HepG2 (cell line): ENCODE data around the gene RIMS3. TPM values are rescaled to one million over a fixed set of nuclear protein-coding genes. Genes with fewer than 3 reads are reported as not detected.

Experiments used
- ATAC-seq: fragments of 200-7000 bp; cut with Tn5 transposase; 3 replicates; pipeline ENCODE4 v1.9.1; 2020; ENCODE audit warnings: mild to moderate bottlenecking, moderate library complexity
- BruUV-seq: library from RNA; stranded (reverse); fragments of 400-500 nt; replicated peaks from 2 replicates; lab custom pipeline; 2021; lab: Mats Ljungman, UMichigan
- CTCF ChIA-PET: fragments of 300-600 bp; formaldehyde crosslinking; extraction: SDS; loops from one replicate; lab custom pipeline; 2021; ENCODE audit warnings: low total read pairs, inconsistent platforms, low intra/inter-chr PET ratio; lab: Yijun Ruan, JAX
- POLR2A ChIA-PET: fragments of 350-600 bp; sonication (Branson Sonifier 250); formaldehyde crosslinking; loops from one replicate; lab custom pipeline; 2020; ENCODE audit warnings: antibody characterized with exemption, inconsistent platforms; lab: Yijun Ruan, JAX
- DNase-seq: peaks from one replicate; pipeline ENCODE4 v3.0.0-alpha.2; 2015; ENCODE audit warnings: low spot score
- FAIRE-seq: peaks from 3 replicates; lab custom pipeline; 2011; peaks lifted over from hg19 to GRCh38; lab: Jason Lieb, UNC
- H2AFZ ChIP-seq: one replicate; pipeline ENCODE4 v1.6.1; 2011; ENCODE audit warnings: low read length, inconsistent platforms
- H3K27ac ChIP-seq: fragments of 300-600 bp; 3 replicates; pipeline ENCODE4 v1.8.0; 2011; ENCODE audit warnings: mixed run types, mild to moderate bottlenecking, mixed read lengths, low read length, inconsistent platforms; ENCODE audit not compliant: insufficient read depth; ENCODE audit errors: extremely low read length
- H3K27me3 ChIP-seq, 2 experiments: fragments of 200-600 bp in 1 of 2; 2 replicates in 1 of 2; 3 replicates in 1 of 2; pipeline versions ENCODE4 v1.6.0 to v1.8.0; 2011; ENCODE audit warnings: low read length in 2 of 2, mild to moderate bottlenecking in 2 of 2, moderate library complexity in 2 of 2, inconsistent platforms in 1 of 2; ENCODE audit not compliant: insufficient read depth in 2 of 2, control insufficient read depth in 1 of 2
- H3K36me3 ChIP-seq, 2 experiments: fragments of 200-600 bp in 1 of 2; replicated peaks in 1 of 2; 2 replicates in 1 of 2; 3 replicates in 1 of 2; pipeline versions ENCODE4 v1.5.1 to v1.8.0; 2011; ENCODE audit warnings: low read length in 2 of 2, inconsistent platforms in 1 of 2; ENCODE audit not compliant: insufficient read depth in 2 of 2, control insufficient read depth in 1 of 2
- H3K4me1 ChIP-seq: 2 replicates; pipeline ENCODE4 v1.5.1; 2012; ENCODE audit warnings: low read length, inconsistent platforms; ENCODE audit not compliant: insufficient read depth
- H3K4me2 ChIP-seq: 2 replicates; pipeline ENCODE4 v1.6.0; 2011; ENCODE audit warnings: low read depth, low read length, inconsistent platforms
- H3K4me3 ChIP-seq, 3 experiments: fragments of 200-600 bp in 1 of 3; sonication (generic), shearing (Covaris generic) in 1 of 3; replicated peaks in 1 of 3; 2 replicates each; pipeline ENCODE4 v1.5.1; 2011 to 2016; ENCODE audit warnings: low read length in 3 of 3, inconsistent platforms in 2 of 3, low read depth in 2 of 3, mild to moderate bottlenecking in 2 of 3, control low read depth in 1 of 3, mixed read lengths in 1 of 3; ENCODE audit not compliant: insufficient read depth in 1 of 3
- H3K79me2 ChIP-seq: one replicate; pipeline ENCODE4 v1.6.1; 2011; ENCODE audit warnings: low read length, inconsistent platforms; ENCODE audit not compliant: insufficient read depth
- H3K9ac ChIP-seq: 2 replicates; pipeline ENCODE4 v1.6.0; 2011; ENCODE audit warnings: mild to moderate bottlenecking, low read depth, low read length, inconsistent platforms; ENCODE audit not compliant: insufficient read depth
- H3K9me3 ChIP-seq: 2 replicates; pipeline ENCODE4 v1.5.1; 2012; ENCODE audit warnings: mild to moderate bottlenecking, low read length
- H4K20me1 ChIP-seq: 2 replicates; pipeline ENCODE4 v1.6.0; 2011; ENCODE audit warnings: inconsistent platforms, mild to moderate bottlenecking, low read length, moderate library complexity; ENCODE audit not compliant: insufficient read depth
- CEBPB ChIP-seq: IDR thresholded peaks from 2 replicates; pipeline ENCODE4 v1.6.1; 2011; ENCODE audit warnings: low read depth, low read length, improper control_type of control experiment, borderline replicate concordance
- CREB1 ChIP-seq, 2 experiments: fragments of 450-650 bp in 1 of 2; IDR thresholded peaks; 2 replicates each; pipeline ENCODE4 v1.6.1; 2016 to 2017; ENCODE audit warnings: control low read depth in 1 of 2, mild to moderate bottlenecking in 1 of 2, missing compliant biosample characterization in 1 of 2, missing genetic modification characterization in 1 of 2
- FOXO1 ChIP-seq: sonication (generic); formaldehyde crosslinking; IDR thresholded peaks from 2 replicates; pipeline ENCODE4 v1.4.0; 2020; ENCODE audit warnings: missing genetic modification reagents
- GATAD2A ChIP-seq: IDR thresholded peaks from 2 replicates; pipeline ENCODE4 v1.6.1; 2016
- NFKB2 ChIP-seq: sonication (generic); formaldehyde crosslinking; IDR thresholded peaks from 2 replicates; pipeline ENCODE4 v1.4.0; 2020; ENCODE audit warnings: missing genetic modification reagents, borderline replicate concordance
- SETDB1 ChIP-seq: sonication (generic); formaldehyde crosslinking; IDR thresholded peaks from 2 replicates; pipeline ENCODE4 v1.5.1; 2020; ENCODE audit warnings: missing genetic modification reagents, mild to moderate bottlenecking, borderline replicate concordance
- SNRNP70 ChIP-seq: fragments of 200-400 bp; formaldehyde crosslinking; IDR thresholded peaks from 2 replicates; pipeline ENCODE4 v1.6.1; 2017; ENCODE audit warnings: mild to moderate bottlenecking, low read depth, low read length, moderate library complexity
- TCF7L2 ChIP-seq: IDR thresholded peaks from 2 replicates; pipeline ENCODE4 v1.6.1; 2011; ENCODE audit warnings: mild to moderate bottlenecking, low read depth, low read length, moderate library complexity
- TIGD3 ChIP-seq: sonication (generic); formaldehyde crosslinking; IDR thresholded peaks from 2 replicates; pipeline ENCODE4 v1.5.1; 2020; ENCODE audit warnings: mild to moderate bottlenecking, missing genetic modification reagents, borderline replicate concordance
- ZNF446 ChIP-seq: sonication (generic); formaldehyde crosslinking; IDR thresholded peaks from 2 replicates; pipeline ENCODE4 v1.5.0; 2020; ENCODE audit warnings: mild to moderate bottlenecking, missing genetic modification reagents
- ZNF557 ChIP-seq: sonication (generic); formaldehyde crosslinking; IDR thresholded peaks from 2 replicates; pipeline ENCODE4 v1.4.0; 2020; ENCODE audit warnings: missing genetic modification reagents
- ZNF883 ChIP-seq: sonication (generic); formaldehyde crosslinking; IDR thresholded peaks from 2 replicates; pipeline ENCODE4 v1.5.1; 2020; ENCODE audit warnings: mild to moderate bottlenecking, missing genetic modification reagents; ENCODE audit errors: not compliant biosample characterization
- ZSCAN29 ChIP-seq: sonication (generic); formaldehyde crosslinking; conservative IDR thresholded peaks from 2 replicates; pipeline ENCODE4 v1.4.0; 2020; ENCODE audit warnings: mild to moderate bottlenecking, missing genetic modification reagents
- WGBS: methylation state at CpG from one replicate; pipeline ENCODE4 v1.1.6; 2017; ENCODE audit warnings: low lambda C conversion rate; 5-methylcytosine and 5-hydroxymethylcytosine counted together
- in situ Hi-C: cut with HindIII; loops from 2 replicates; pipeline ENCODE4 v1.10.0; 2017; ENCODE audit warnings: low pct_unique_long_range_greater_than_20kb; ENCODE audit not compliant: extremely low pct_ligation_motif_present
- intact Hi-C: fragments of 100-400 bp; cut with micrococcal nuclease; formaldehyde crosslinking; loops from one replicate; pipeline ENCODE4 v1.10.0; 2022; ENCODE audit not compliant: unreplicated experiment
- polyA plus RNA-seq, 8 experiments: library from polyadenylated mRNA; depleted of rRNA in 3 of 8; stranded (reverse) in 7 of 8; unstranded in 1 of 8; fragments of >200 nt; fragmentation: Illumina TruSeq in 4 of 8; extraction: Trizol in 4 of 8; gene quantifications; 2 replicates each; pipeline versions ENCODE4 v1.2.1 to v1.2.3, GENCODE V29; 2011 to 2016; ENCODE audit warnings: low read depth in 4 of 8, missing spikeins in 1 of 8, mixed read lengths in 1 of 8; ENCODE audit not compliant: insufficient read depth in 1 of 8
- total RNA-seq, 5 experiments: library from RNA; depleted of rRNA; stranded (reverse); fragments of >200 nt; fragmentation: Illumina TruSeq; extraction: Trizol; gene quantifications; 2 replicates each; pipeline ENCODE4 v1.2.3, GENCODE V29; 2016; ENCODE audit warnings: low read depth in 1 of 5

The RIMS3 gene
- total and polyA plus RNA-seq, 2 of the 13 experiments (the other 11 are each of a cell fraction or from before 2014, with no cell fraction given), result 2.1 to 5.4 TPM

- H3K36me3 ChIP-seq, result no peaks in the 10 kb centered on the region
- no peak overlapping the region for H3K4me3 ChIP-seq
- H4K20me1 ChIP-seq, result no peaks in the 10 kb centered on the region
- no peaks in the 10 kb centered on the region for H3K27me3 ChIP-seq
- H3K79me2 ChIP-seq, result no peaks in the 10 kb centered on the region
- in situ Hi-C loops, result no loop called here
- FAIRE-seq, result no peak
- no peak overlapping the region for H2AFZ ChIP-seq
- no peak for DNase-seq
- peaks cover 21% of the 10 kb centered on the region for H3K4me1 ChIP-seq
- H3K4me2 ChIP-seq, result no peak overlapping the region
- intact Hi-C loops, result no loop called here
- CTCF ChIA-PET, result no interaction called here
- TF ChIP-seq TIGD3 (CRISPR knock-in tag), result no peak
- no peak for TF ChIP-seq ZNF557 (CRISPR knock-in tag)
- TF ChIP-seq ZNF446, result no peak
- no peak for TF ChIP-seq FOXO1 (CRISPR knock-in tag)
- H3K9me3 ChIP-seq, result no peaks in the 10 kb centered on the region
- POLR2A ChIA-PET, result no interaction called here
- WGBS, result 22% methylated on average over 1 of the region's 5 CpGs
- no peak overlapping the region for H3K9ac ChIP-seq
- no peak overlapping the region for H3K27ac ChIP-seq
- no TSS peak for BruUV-seq
- ATAC-seq, result no peak
Measured at GRCh38 chr1:40649592-40649930, 15.9 kb downstream of the RIMS3 start.

- H3K4me2 ChIP-seq, result no peak overlapping the region
- no peaks in the 10 kb centered on the region for H3K79me2 ChIP-seq
- peaks cover 22% of the 10 kb centered on the region for H3K4me1 ChIP-seq
- no peak overlapping the region for H2AFZ ChIP-seq
- no peak overlapping the region for H3K27ac ChIP-seq
- CTCF ChIA-PET, result no interaction called here
- intact Hi-C loops (no loop called here), in situ Hi-C loops (no loop called here)
- no peaks in the 10 kb centered on the region for H3K36me3 ChIP-seq
- no peak overlapping the region for H3K9ac ChIP-seq
- no peak for DNase-seq
- H3K9me3 ChIP-seq, result no peaks in the 10 kb centered on the region
- FAIRE-seq, result no peak
- WGBS, result 84% methylated on average over 9 of the region's 15 CpGs
- no peak overlapping the region for H3K4me3 ChIP-seq
- no peaks in the 10 kb centered on the region for H3K27me3 ChIP-seq
- POLR2A ChIA-PET, result no interaction called here
- no TSS peak for BruUV-seq
- ATAC-seq, result no peak
- no peaks in the 10 kb centered on the region for H4K20me1 ChIP-seq
- TF ChIP-seq NFKB2 (no peak), TCF7L2 (no peak), GATAD2A (CRISPR knock-in tag) (no peak), CEBPB (no peak), CREB1 (IDR thresholded peaks at IDR 0.05) (no peak), CREB1 (CRISPR knock-in tag; IDR thresholded peaks at IDR 0.05) (no peak), SNRNP70 (no peak), SETDB1 (no peak), ZSCAN29 (CRISPR knock-in tag) (no peak), ZNF883 (CRISPR knock-in tag) (no peak)
Measured at GRCh38 chr1:40648928-40649591, 16.4 kb downstream of the RIMS3 start.
